Muscle layer of colon (tissue), 2 donors: ENCODE data around the gene H2AZ2.
"Not testable (repeated sequence)": the region's sequence is repeated elsewhere in the genome, so short reads cannot be mapped to it uniquely, and the experiment has no call there.

Source experiments
- H3K27ac ChIP-seq: one replicate; pipeline ENCODE4 v1.7.0; 2013; ENCODE audit warnings: low read depth, mild to moderate bottlenecking, low read length, moderate library complexity
- H3K27me3 ChIP-seq, 2 donors: one replicate each; pipeline ENCODE4 v1.7.0; 2013; ENCODE audit warnings: low read length in 2 of 2, mild to moderate bottlenecking in 2 of 2; ENCODE audit not compliant: insufficient read depth in 2 of 2, control insufficient read depth in 1 of 2
- H3K36me3 ChIP-seq: one replicate; pipeline ENCODE4 v1.7.0; 2013; ENCODE audit warnings: mild to moderate bottlenecking, low read length; ENCODE audit not compliant: insufficient read depth
- H3K4me1 ChIP-seq: one replicate; pipeline ENCODE4 v1.7.0; 2013; ENCODE audit warnings: mild to moderate bottlenecking, low read length; ENCODE audit not compliant: insufficient read depth
- H3K4me3 ChIP-seq, 2 donors: one replicate each; pipeline ENCODE4 v1.7.0; 2013; ENCODE audit warnings: low read length in 2 of 2, low read depth in 1 of 2, mild to moderate bottlenecking in 1 of 2, moderate library complexity in 1 of 2
- H3K9ac ChIP-seq: one replicate; pipeline ENCODE4 v1.7.0; 2013; ENCODE audit warnings: low read length
- H3K9me3 ChIP-seq: one replicate; pipeline ENCODE4 v1.7.0; 2013; ENCODE audit warnings: mild to moderate bottlenecking, low read length
- donor health status: abdominal sarcoma.
- donor health status: Adenocarcinoma of cecum.

H2AZ2 gene

GRCh38 chr7:44867073-44867995, 19.4 kb upstream of the H2AZ2 start:
- Histone ChIP-seq H3K4me3 (no peak overlapping the region), H3K27ac (peak overlapping the region; percentile 19), H3K36me3 (no peaks in the 10 kb centered on the region), H3K4me1 (peaks cover 10% of the 10 kb centered on the region), H3K9ac (no peak overlapping the region), H3K9me3 (no peaks in the 10 kb centered on the region), H3K27me3 (no peaks in the 10 kb centered on the region)

- not testable (repeated sequence) for H3K36me3 ChIP-seq, H3K9ac ChIP-seq, H3K9me3 ChIP-seq, H3K4me1 ChIP-seq, H3K4me3 ChIP-seq, H3K27ac ChIP-seq, H3K27me3 ChIP-seq
These were observed 14.1 kb upstream of the H2AZ2 start for GRCh38 chr7:44861949-44862348.

- Histone ChIP-seq H3K4me3 (no peak overlapping the region), H3K9me3 (no peaks in the 10 kb centered on the region)
These were observed 10.3 kb upstream of the H2AZ2 start for GRCh38 chr7:44858161-44858560.

GRCh38 chr7:44854644-44855364, 6.9 kb upstream of the H2AZ2 start:
- no peaks in the 10 kb centered on the region for H3K27me3 ChIP-seq
- no peak overlapping the region for H3K9ac ChIP-seq
- no peaks in the 10 kb centered on the region for H3K36me3 ChIP-seq
- H3K4me1 ChIP-seq: no peaks in the 10 kb centered on the region
- no peaks in the 10 kb centered on the region for H3K9me3 ChIP-seq
- H3K4me3 ChIP-seq: no peak overlapping the region
- no peak overlapping the region for H3K27ac ChIP-seq

More at GRCh38 chr7:44858161-44858560, 10.3 kb upstream of the H2AZ2 start:
- no peaks in the 10 kb centered on the region for H3K4me1 ChIP-seq
- H3K36me3 ChIP-seq: no peaks in the 10 kb centered on the region
- H3K9ac ChIP-seq: no peak overlapping the region
- H3K27me3 ChIP-seq: no peaks in the 10 kb centered on the region
- H3K27ac ChIP-seq: no peak overlapping the region

- Histone ChIP-seq H3K9me3 (no peaks in the 10 kb centered on the region), H3K36me3 (no peaks in the 10 kb centered on the region), H3K9ac (no peak overlapping the region), H3K27me3 (no peaks in the 10 kb centered on the region), H3K4me3 (no peak overlapping the region), H3K4me1 (no peaks in the 10 kb centered on the region), H3K27ac (no peak overlapping the region)
These were observed 5.5 kb upstream of the H2AZ2 start for GRCh38 chr7:44853391-44853790.

GRCh38 chr7:44852590-44852989, 4.7 kb upstream of the H2AZ2 start:
- Histone ChIP-seq H3K36me3 (no peaks in the 10 kb centered on the region), H3K27ac (no peak overlapping the region), H3K9ac (no peak overlapping the region)

GRCh38 chr7:44849885-44850544, 2.1 kb upstream of the H2AZ2 start:
- Histone ChIP-seq H3K4me3 (no peak overlapping the region), H3K27me3 (no peaks in the 10 kb centered on the region), H3K36me3 (no peaks in the 10 kb centered on the region), H3K9ac (no peak overlapping the region), H3K4me1 (peaks cover 9% of the 10 kb centered on the region), H3K27ac (no peak overlapping the region), H3K9me3 (no peaks in the 10 kb centered on the region)

More at GRCh38 chr7:44852590-44852989, 4.7 kb upstream of the H2AZ2 start:
- H3K4me1 ChIP-seq: no peaks in the 10 kb centered on the region
- H3K9me3 ChIP-seq: no peaks in the 10 kb centered on the region
- H3K4me3 ChIP-seq: no peak overlapping the region
- no peaks in the 10 kb centered on the region for H3K27me3 ChIP-seq

- Histone ChIP-seq H3K27ac (peak overlapping the region; percentile 66), H3K4me3 (peak overlapping the region in 1 of 2 donors; percentile 71), H3K36me3 (no peaks in the 10 kb centered on the region), H3K27me3 (no peaks in the 10 kb centered on the region), H3K9ac (no peak overlapping the region), H3K4me1 (peaks cover 9% of the 10 kb centered on the region), H3K9me3 (no peaks in the 10 kb centered on the region)
These were observed 1.5 kb upstream of the H2AZ2 start for GRCh38 chr7:44849259-44849884.

- no peaks in the 10 kb centered on the region for H3K27me3 ChIP-seq
- H3K36me3 ChIP-seq: no peaks in the 10 kb centered on the region
- H3K27ac ChIP-seq: peak overlapping the region; percentile 97
- H3K4me3 ChIP-seq: peak overlapping the region; percentile 76 to 88
- peaks cover 17% of the 10 kb centered on the region for H3K4me1 ChIP-seq
- no peaks in the 10 kb centered on the region for H3K9me3 ChIP-seq
- peak overlapping the region; percentile 96 for H3K9ac ChIP-seq
These were observed 373 bp downstream of the H2AZ2 start for GRCh38 chr7:44847509-44847919.

- peaks cover 22% of the 10 kb centered on the region for H3K4me1 ChIP-seq
- peak overlapping the region; percentile 96 for H3K9ac ChIP-seq
- H3K9me3 ChIP-seq: no peaks in the 10 kb centered on the region
- no peaks in the 10 kb centered on the region for H3K36me3 ChIP-seq
- H3K4me3 ChIP-seq: peak overlapping the region; percentile 76 to 88
- H3K27me3 ChIP-seq: no peaks in the 10 kb centered on the region
- H3K27ac ChIP-seq: peak overlapping the region; percentile 97
These were observed 925 bp downstream of the H2AZ2 start for GRCh38 chr7:44846816-44847508.
